ENCODE measurements around the gene CLIC3.

CLIC3 gene

GRCh38 chr9:137031904-137032640, 35.7 kb upstream of the CLIC3 start, which contains the start of gene FUT7:
FUT7 (minus strand) TSS chr9:137032088; CDS start chr9:137031991, 97 bp downstream.
- Histone ChIP-seq H3K9ac (ENCODE audit: low read length in 5 of 5) (peak within 1 kb of the TSS in 2 of 5 donors; percentile 26 to 41), H3K4me3 (ENCODE audit: low read depth in 1 of 5, low read length in 5 of 5) (peak within 1 kb of the TSS in 3 of 5 donors; percentile 5 to 45 (median 6)), H3K36me3 (ENCODE audit: control insufficient read depth in 5 of 5, insufficient read depth in 5 of 5, low read length in 5 of 5) (peaks cover 0 to 2% (median 0%) of the 10 kb centered on the region in 5 donors), H3K4me1 (ENCODE audit: control insufficient read depth in 5 of 5, insufficient read depth in 5 of 5, low read length in 5 of 5) (peaks cover 3 to 64% (median 45%) of the 10 kb centered on the region in 5 donors), H3K27ac (ENCODE audit: low read depth, low read length) (no peak within 1 kb of the TSS), H3K27me3 (ENCODE audit: control insufficient read depth in 5 of 5, insufficient read depth in 4 of 5, low read length in 5 of 5) (no peaks in the 10 kb centered on the region), H3K9me3 (ENCODE audit: control insufficient read depth in 5 of 5, low read length in 5 of 5) (no peaks in the 10 kb centered on the region)

- Histone ChIP-seq H3K9ac (ENCODE audit: low read length in 5 of 5) (no peak overlapping the region), H3K4me1 (ENCODE audit: control insufficient read depth in 5 of 5, insufficient read depth in 5 of 5, low read length in 5 of 5) (peaks cover 4 to 76% (median 58%) of the 10 kb centered on the region in 5 donors), H3K36me3 (ENCODE audit: control insufficient read depth in 5 of 5, insufficient read depth in 5 of 5, low read length in 5 of 5) (no peaks in the 10 kb centered on the region), H3K4me3 (ENCODE audit: low read depth in 1 of 5, low read length in 5 of 5) (no peak overlapping the region), H3K27me3 (ENCODE audit: control insufficient read depth in 5 of 5, insufficient read depth in 4 of 5, low read length in 5 of 5) (no peaks in the 10 kb centered on the region), H3K27ac (ENCODE audit: low read depth, low read length) (no peak overlapping the region), H3K9me3 (ENCODE audit: control insufficient read depth in 5 of 5, low read length in 5 of 5) (no peaks in the 10 kb centered on the region)
These were observed 34.5 kb upstream of the CLIC3 start for GRCh38 chr9:137030538-137031527.

GRCh38 chr9:137030006-137030405, 33.6 kb upstream of the CLIC3 start:
- H3K9ac ChIP-seq (ENCODE audit: low read length in 5 of 5): no peak overlapping the region
- no peak overlapping the region for H3K27ac ChIP-seq (ENCODE audit: low read depth, low read length)
- H3K27me3 ChIP-seq (ENCODE audit: control insufficient read depth in 5 of 5, insufficient read depth in 4 of 5, low read length in 5 of 5): no peaks in the 10 kb centered on the region
- peaks cover 4 to 80% (median 57%) of the 10 kb centered on the region in 5 donors for H3K4me1 ChIP-seq (ENCODE audit: control insufficient read depth in 5 of 5, insufficient read depth in 5 of 5, low read length in 5 of 5)
- peak overlapping the region in 1 of 5 donors; percentile 3 for H3K4me3 ChIP-seq (ENCODE audit: low read depth in 1 of 5, low read length in 5 of 5)
- no peaks in the 10 kb centered on the region for H3K9me3 ChIP-seq (ENCODE audit: control insufficient read depth in 5 of 5, low read length in 5 of 5)
- H3K36me3 ChIP-seq (ENCODE audit: control insufficient read depth in 5 of 5, insufficient read depth in 5 of 5, low read length in 5 of 5): no peaks in the 10 kb centered on the region

- Histone ChIP-seq H3K9me3 (ENCODE audit: control insufficient read depth in 5 of 5, low read length in 5 of 5) (no peaks in the 10 kb centered on the region), H3K36me3 (ENCODE audit: control insufficient read depth in 5 of 5, insufficient read depth in 5 of 5, low read length in 5 of 5) (no peaks in the 10 kb centered on the region), H3K9ac (ENCODE audit: low read length in 5 of 5) (peak overlapping the region in 3 of 5 donors; percentile 10 to 72 (median 57)), H3K27ac (ENCODE audit: low read depth, low read length) (no peak overlapping the region), H3K27me3 (ENCODE audit: control insufficient read depth in 5 of 5, insufficient read depth in 4 of 5, low read length in 5 of 5) (no peaks in the 10 kb centered on the region), H3K4me3 (ENCODE audit: low read depth in 1 of 5, low read length in 5 of 5) (peak overlapping the region in 4 of 5 donors; percentile 56 to 70 (median 66)), H3K4me1 (ENCODE audit: control insufficient read depth in 5 of 5, insufficient read depth in 5 of 5, low read length in 5 of 5) (peaks cover 4 to 73% (median 50%) of the 10 kb centered on the region in 5 donors)
These were observed 32.9 kb upstream of the CLIC3 start for GRCh38 chr9:137029058-137029936.

GRCh38 chr9:137028263-137029057, 32.1 kb upstream of the CLIC3 start:
- Histone ChIP-seq H3K27ac (ENCODE audit: low read depth, low read length) (no peak overlapping the region), H3K4me3 (ENCODE audit: low read depth in 1 of 5, low read length in 5 of 5) (peak overlapping the region; percentile 56 to 70 (median 63))

GRCh38 chr9:137027369-137028262, 31.2 kb upstream of the CLIC3 start, which contains the start of gene ABCA2:
ABCA2 (minus strand) TSS chr9:137028237; CDS start chr9:137028140, 97 bp downstream.
- no peaks in the 10 kb centered on the region for H3K9me3 ChIP-seq (ENCODE audit: control insufficient read depth in 5 of 5, low read length in 5 of 5)
- peaks cover 4 to 80% (median 54%) of the 10 kb centered on the region in 5 donors for H3K4me1 ChIP-seq (ENCODE audit: control insufficient read depth in 5 of 5, insufficient read depth in 5 of 5, low read length in 5 of 5)
- no peak within 1 kb of the TSS for H3K27ac ChIP-seq (ENCODE audit: low read depth, low read length)
- no peaks in the 10 kb centered on the region for H3K27me3 ChIP-seq (ENCODE audit: control insufficient read depth in 5 of 5, insufficient read depth in 4 of 5, low read length in 5 of 5)
- H3K36me3 ChIP-seq (ENCODE audit: control insufficient read depth in 5 of 5, insufficient read depth in 5 of 5, low read length in 5 of 5): no peaks in the 10 kb centered on the region
- peak within 1 kb of the TSS; percentile 58 to 70 (median 63) for H3K4me3 ChIP-seq (ENCODE audit: low read depth in 1 of 5, low read length in 5 of 5)
- peak within 1 kb of the TSS in 4 of 5 donors; percentile 48 to 79 (median 60) for H3K9ac ChIP-seq (ENCODE audit: low read length in 5 of 5)

More at GRCh38 chr9:137028263-137029057, 32.1 kb upstream of the CLIC3 start:
- H3K9ac ChIP-seq (ENCODE audit: low read length in 5 of 5): peak overlapping the region in 4 of 5 donors; percentile 43 to 72 (median 60)
- H3K36me3 ChIP-seq (ENCODE audit: control insufficient read depth in 5 of 5, insufficient read depth in 5 of 5, low read length in 5 of 5): no peaks in the 10 kb centered on the region
- H3K9me3 ChIP-seq (ENCODE audit: control insufficient read depth in 5 of 5, low read length in 5 of 5): no peaks in the 10 kb centered on the region
- peaks cover 4 to 77% (median 50%) of the 10 kb centered on the region in 5 donors for H3K4me1 ChIP-seq (ENCODE audit: control insufficient read depth in 5 of 5, insufficient read depth in 5 of 5, low read length in 5 of 5)
- no peaks in the 10 kb centered on the region for H3K27me3 ChIP-seq (ENCODE audit: control insufficient read depth in 5 of 5, insufficient read depth in 4 of 5, low read length in 5 of 5)

- H3K9ac ChIP-seq (ENCODE audit: low read length in 5 of 5): peak overlapping the region in 4 of 5 donors; percentile 26 to 79 (median 49)
These were observed 30.5 kb upstream of the CLIC3 start for GRCh38 chr9:137026828-137027227.

GRCh38 chr9:137026384-137026783, 30.0 kb upstream of the CLIC3 start:
- Histone ChIP-seq H3K9me3 (ENCODE audit: control insufficient read depth in 5 of 5, low read length in 5 of 5) (no peaks in the 10 kb centered on the region), H3K9ac (ENCODE audit: low read length in 5 of 5) (no peak overlapping the region), H3K27ac (ENCODE audit: low read depth, low read length) (no peak overlapping the region), H3K36me3 (ENCODE audit: control insufficient read depth in 5 of 5, insufficient read depth in 5 of 5, low read length in 5 of 5) (peaks cover 0 to 4% (median 0%) of the 10 kb centered on the region in 5 donors), H3K4me1 (ENCODE audit: control insufficient read depth in 5 of 5, insufficient read depth in 5 of 5, low read length in 5 of 5) (peaks cover 4 to 74% (median 53%) of the 10 kb centered on the region in 5 donors), H3K27me3 (ENCODE audit: control insufficient read depth in 5 of 5, insufficient read depth in 4 of 5, low read length in 5 of 5) (no peaks in the 10 kb centered on the region), H3K4me3 (ENCODE audit: low read depth in 1 of 5, low read length in 5 of 5) (no peak overlapping the region)

More at GRCh38 chr9:137026828-137027227, 30.5 kb upstream of the CLIC3 start:
- Histone ChIP-seq H3K4me3 (ENCODE audit: low read depth in 1 of 5, low read length in 5 of 5) (peak overlapping the region in 4 of 5 donors; percentile 55 to 70 (median 61)), H3K27me3 (ENCODE audit: control insufficient read depth in 5 of 5, insufficient read depth in 4 of 5, low read length in 5 of 5) (no peaks in the 10 kb centered on the region), H3K4me1 (ENCODE audit: control insufficient read depth in 5 of 5, insufficient read depth in 5 of 5, low read length in 5 of 5) (peaks cover 4 to 74% (median 53%) of the 10 kb centered on the region in 5 donors), H3K36me3 (ENCODE audit: control insufficient read depth in 5 of 5, insufficient read depth in 5 of 5, low read length in 5 of 5) (peaks cover 0 to 4% (median 0%) of the 10 kb centered on the region in 5 donors), H3K27ac (ENCODE audit: low read depth, low read length) (no peak overlapping the region), H3K9me3 (ENCODE audit: control insufficient read depth in 5 of 5, low read length in 5 of 5) (no peaks in the 10 kb centered on the region)

Measured in subcutaneous abdominal adipose tissue (tissue), 5 donors.